IPS-18c (cell line): ENCODE measurements around the gene PLK4.

Experiments used
- H3K4me3 ChIP-seq: 2 replicates; pipeline ENCODE4 v1.7.0; 2013; ENCODE audit warnings: low read depth, mild to moderate bottlenecking, low read length, moderate library complexity; ENCODE audit not compliant: insufficient read depth
- H3K9me3 ChIP-seq: one replicate; pipeline ENCODE4 v1.6.1; 2013; ENCODE audit warnings: mild to moderate bottlenecking, low read length, moderate library complexity; ENCODE audit not compliant: control insufficient read depth, insufficient read depth

PLK4 gene

DNA sequence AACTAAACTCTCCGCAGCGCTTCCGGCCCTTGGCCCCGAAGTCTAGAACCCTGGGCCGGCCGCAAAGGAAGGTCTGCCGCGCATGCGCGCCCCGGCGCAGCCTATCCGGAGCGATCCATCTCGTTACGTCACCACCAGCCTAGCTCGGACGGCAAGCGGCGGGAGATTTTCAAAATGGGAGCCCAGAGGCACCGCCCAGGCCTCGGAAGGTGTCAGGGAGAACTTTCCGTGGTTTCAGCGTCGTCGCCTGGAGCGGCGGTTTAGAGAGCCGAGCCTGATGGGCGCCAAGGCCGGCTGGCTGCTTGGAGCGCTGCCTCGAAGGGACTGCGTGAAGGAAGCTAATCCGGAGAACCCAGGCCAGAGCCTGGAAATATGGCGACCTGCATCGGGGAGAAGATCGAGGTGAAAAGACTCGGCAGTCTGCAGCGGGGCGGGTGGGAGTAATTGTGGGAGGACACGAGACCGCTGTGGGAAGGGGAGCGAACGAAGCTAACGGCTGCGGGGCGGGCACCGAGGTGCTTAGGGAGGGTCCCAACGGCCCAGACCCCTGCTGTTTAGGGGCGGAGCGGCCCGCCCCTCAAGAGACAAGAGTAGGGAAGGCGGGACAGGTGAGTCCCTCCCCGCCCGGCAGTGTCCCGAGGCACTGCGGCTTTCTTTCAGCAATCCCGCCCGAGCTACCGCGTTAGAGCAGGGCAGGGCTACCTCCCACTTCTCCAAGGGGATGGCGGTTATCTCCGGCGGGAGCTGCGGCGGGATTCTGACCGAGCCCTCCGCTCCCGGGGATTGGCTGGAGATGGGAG, at the start of gene PLK4:
PLK4 (plus strand) TSS at position 131 of the 800 bp plus-strand sequence; CDS start at position 373, 242 bp downstream.
- Histone ChIP-seq H3K9me3 (no peaks in the 10 kb centered on the region), H3K4me3 (peak within 1 kb of the TSS; percentile 100)

DNA sequence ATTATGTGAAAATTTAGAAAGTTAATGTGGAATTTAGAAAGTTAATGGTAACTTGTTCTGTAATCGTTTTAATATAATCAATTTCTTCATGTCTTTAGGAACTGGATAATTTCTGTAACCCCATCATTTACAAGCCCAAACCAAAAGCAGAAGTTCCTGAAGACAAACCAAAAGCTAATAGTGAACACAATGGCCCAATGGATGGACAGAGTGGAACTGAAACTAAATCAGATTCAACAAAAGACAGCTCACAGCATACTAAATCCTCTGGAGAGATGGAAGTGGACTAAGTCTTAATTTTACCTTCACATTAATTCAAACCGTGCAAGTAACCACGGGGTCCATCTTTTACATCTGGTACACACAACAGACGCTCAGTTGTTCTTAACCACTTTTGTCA, 48.1 kb upstream of the PLK4 start:
- no peaks in the 10 kb centered on the region for H3K9me3 ChIP-seq
- H3K4me3 ChIP-seq = no peak overlapping the region

GRCh38 chr4:127843704-127844600, 36.7 kb upstream of the PLK4 start:
- Histone ChIP-seq H3K9me3 (no peaks in the 10 kb centered on the region), H3K4me3 (no peak overlapping the region)

DNA sequence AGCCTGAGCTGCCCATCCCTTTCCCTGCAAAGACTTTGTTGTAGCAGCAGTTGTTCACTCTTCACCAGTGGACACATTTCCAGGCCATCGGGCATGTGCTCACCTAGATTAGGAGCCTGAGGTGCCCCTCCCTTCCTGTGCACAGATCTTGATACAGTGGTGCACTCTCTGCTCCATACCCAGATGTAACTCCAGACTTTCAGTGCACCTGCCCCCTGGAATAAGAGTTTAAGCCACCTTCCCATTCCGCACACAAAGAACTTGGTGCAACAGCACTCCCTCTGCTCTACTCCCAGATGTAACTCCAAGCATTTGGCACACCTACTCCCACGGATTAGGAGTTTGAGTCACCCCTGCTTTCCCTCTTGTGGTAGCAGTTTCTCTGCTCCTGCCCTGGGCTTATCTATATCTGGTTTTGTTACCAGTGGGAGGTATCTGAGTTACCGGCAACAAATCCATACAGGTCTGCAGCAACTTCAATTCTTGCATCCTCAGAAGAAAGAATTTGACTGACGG, 36.0 kb upstream of the PLK4 start:
- H3K9me3 ChIP-seq = no peaks in the 10 kb centered on the region
- no peak overlapping the region for H3K4me3 ChIP-seq

- Histone ChIP-seq H3K4me3 (no peak overlapping the region), H3K9me3 (no peaks in the 10 kb centered on the region)
Measured at GRCh38 chr4:127846061-127846460, 34.6 kb upstream of the PLK4 start.

DNA sequence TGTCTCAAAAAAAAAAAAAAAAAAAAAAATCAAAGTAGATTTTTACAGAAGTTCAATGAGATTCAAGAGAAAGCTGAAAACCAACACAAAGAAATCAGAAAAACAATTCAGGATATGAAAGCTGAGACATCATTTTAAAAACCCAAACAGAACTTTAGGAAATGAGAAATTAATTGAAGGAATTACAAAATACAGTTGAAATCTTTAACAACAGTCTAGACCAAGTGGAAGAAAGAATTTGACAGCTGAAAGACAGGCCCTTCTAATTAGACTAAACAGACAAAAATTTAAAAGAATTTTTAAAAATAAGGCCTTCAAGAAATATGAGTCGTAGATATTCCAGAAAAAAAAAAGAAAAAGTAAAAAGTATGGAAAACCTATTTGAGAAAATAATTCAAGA, 33.9 kb upstream of the PLK4 start:
- H3K9me3 ChIP-seq = no peaks in the 10 kb centered on the region
- H3K4me3 ChIP-seq = no peak overlapping the region

- Histone ChIP-seq H3K9me3 (no peaks in the 10 kb centered on the region), H3K4me3 (no peak overlapping the region)
Measured at GRCh38 chr4:127849505-127850234, 31.0 kb upstream of the PLK4 start.

GRCh38 chr4:127852661-127853060, 28.0 kb upstream of the PLK4 start:
- no peaks in the 10 kb centered on the region for H3K9me3 ChIP-seq
- H3K4me3 ChIP-seq = no peak overlapping the region

- Histone ChIP-seq H3K4me3 (no peak overlapping the region), H3K9me3 (no peaks in the 10 kb centered on the region)
Measured at GRCh38 chr4:127856196-127856812, 24.4 kb upstream of the PLK4 start.

DNA sequence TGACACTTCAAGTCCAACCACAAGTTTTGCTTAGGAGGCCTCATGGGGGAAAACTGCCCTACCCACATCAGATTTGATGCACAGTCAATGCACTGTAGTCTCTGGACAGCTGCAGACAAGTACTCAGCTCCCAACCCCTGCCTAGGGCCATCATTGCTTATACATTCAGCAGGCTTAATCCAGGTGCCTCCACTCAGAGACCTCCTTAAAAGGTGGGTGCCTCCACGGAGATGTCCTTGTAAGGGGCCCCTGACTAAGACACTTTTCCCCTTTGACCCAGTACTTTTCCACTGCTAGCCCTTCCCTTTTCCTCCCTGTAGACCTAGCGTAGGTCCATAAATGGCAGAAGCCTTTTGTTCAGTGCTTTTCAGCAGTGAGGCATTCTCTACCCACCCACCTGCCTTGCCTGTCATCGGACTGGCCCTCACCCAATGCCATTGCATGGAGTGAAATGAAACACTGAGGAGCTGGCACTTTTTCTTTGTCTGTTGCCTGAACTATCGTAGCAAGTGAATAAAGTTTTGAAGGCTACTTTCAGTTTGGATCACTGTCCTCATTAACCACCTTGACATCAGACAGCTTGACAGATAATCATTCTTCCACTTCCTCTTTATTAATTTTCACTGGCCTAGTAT, 23.8 kb upstream of the PLK4 start:
- Histone ChIP-seq H3K9me3 (no peaks in the 10 kb centered on the region), H3K4me3 (no peak overlapping the region)

DNA sequence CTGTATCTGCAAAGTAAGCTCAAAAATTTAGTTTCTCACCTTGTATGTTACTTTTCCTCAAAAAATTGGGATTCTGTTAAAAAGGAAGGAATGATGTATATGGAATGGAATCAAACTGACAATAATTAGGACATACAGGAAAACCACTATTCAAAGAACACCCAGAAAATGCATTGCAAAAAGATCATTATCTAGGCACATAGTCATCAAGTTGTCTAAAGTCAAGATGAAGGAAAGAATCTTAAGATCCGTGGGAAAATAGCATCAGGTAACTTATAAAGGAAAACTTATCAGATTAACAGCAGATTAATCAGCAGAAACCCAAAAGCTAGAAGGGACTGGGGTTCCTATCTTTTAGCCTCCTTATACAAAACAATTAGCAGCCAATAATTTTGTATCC, 23.1 kb upstream of the PLK4 start:
- Histone ChIP-seq H3K9me3 (no peaks in the 10 kb centered on the region), H3K4me3 (no peak overlapping the region)

DNA sequence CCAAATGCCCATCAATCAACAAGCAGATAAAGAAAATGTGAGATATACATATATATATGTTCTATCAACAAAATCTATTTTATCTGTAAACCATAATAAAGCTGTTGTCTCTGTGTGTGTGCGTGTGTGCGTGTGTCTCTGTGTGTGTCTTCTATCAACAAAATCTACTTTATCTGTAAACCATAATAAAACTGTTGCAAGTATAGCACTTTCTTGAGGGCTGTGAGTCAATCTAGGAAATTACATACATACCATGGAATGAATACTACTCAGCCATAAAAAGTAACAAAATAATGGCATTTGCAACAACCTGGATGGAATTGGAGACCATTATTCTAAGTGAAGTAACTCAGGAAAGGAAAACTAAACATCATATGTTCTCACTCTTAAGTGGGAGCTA, 12.5 kb upstream of the PLK4 start:
- H3K9me3 ChIP-seq = no peaks in the 10 kb centered on the region
- H3K4me3 ChIP-seq = no peak overlapping the region

DNA sequence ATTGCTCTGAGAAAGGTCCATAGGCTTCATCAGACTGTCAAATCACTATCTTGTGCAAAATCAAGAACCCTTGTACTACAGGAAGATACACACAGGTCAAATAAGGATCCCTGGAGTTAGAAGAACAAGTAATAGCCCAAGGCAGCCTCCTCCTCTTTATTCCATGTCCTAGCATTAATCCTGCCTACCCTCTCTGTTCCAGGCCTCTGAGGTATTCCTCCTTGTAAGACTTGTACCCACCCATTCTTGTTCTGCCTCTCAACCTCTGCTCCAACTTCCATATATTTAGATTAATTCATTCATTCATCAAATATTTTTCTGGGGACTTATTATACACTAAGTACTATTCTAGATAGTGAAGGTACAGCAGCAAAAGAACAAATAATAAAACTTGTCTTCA, 10.4 kb upstream of the PLK4 start:
- Histone ChIP-seq H3K9me3 (no peaks in the 10 kb centered on the region), H3K4me3 (no peak overlapping the region)

- H3K4me3 ChIP-seq = no peak overlapping the region
- no peaks in the 10 kb centered on the region for H3K9me3 ChIP-seq
Measured at GRCh38 chr4:127870688-127871087, 10.0 kb upstream of the PLK4 start.

- H3K9me3 ChIP-seq = no peaks in the 10 kb centered on the region
- no peak overlapping the region for H3K4me3 ChIP-seq
Measured at GRCh38 chr4:127875791-127876190, 4.9 kb upstream of the PLK4 start.

DNA sequence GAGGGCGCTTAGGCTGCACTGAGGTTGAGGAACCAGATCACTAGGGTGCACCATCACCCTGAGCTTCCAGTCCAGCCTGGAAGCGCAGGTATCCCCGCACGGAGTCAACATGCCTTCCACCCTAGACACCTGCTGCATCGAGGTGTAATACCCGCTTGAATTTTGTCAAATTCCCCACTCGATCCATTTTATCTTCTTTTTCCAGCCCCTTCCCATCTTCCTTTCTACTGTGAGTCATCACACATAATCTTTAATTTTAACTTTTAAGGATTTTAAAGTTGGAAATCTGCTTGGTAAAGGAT, 821 bp downstream of the PLK4 start:
- no peaks in the 10 kb centered on the region for H3K9me3 ChIP-seq
- H3K4me3 ChIP-seq = peak overlapping the region; percentile 100

DNA sequence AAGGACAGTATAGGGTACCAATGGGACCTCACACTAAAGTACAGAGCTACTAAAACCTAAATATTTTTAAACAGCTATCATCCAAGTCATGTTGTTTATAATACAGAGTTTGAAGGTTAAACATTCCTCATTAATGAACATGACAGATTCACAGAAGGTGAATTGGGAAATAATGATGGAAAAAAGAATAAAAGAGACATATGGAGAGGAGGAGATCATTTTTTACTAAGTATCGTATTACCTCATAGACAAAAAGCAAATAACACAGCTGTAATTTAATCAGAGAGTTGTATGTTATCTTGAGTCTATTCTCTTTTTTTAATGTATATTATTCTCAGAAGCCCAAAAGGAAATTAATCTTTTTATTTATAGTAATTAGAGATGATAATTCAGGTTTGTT, 7.9 kb downstream of the PLK4 start:
- Histone ChIP-seq H3K9me3 (no peaks in the 10 kb centered on the region), H3K4me3 (no peak overlapping the region)
